GM12873 (cell line): ENCODE measurements around the gene LAMA4.

Experiments used
- CTCF ChIP-seq: IDR thresholded peaks from 2 replicates; pipeline ENCODE4 v1.5.1; 2012; ENCODE audit warnings: low read depth, mild to moderate bottlenecking, moderate library complexity, low read length, control low read depth; ENCODE audit not compliant: insufficient read depth; ENCODE audit errors: missing control alignments

The LAMA4 gene

DNA sequence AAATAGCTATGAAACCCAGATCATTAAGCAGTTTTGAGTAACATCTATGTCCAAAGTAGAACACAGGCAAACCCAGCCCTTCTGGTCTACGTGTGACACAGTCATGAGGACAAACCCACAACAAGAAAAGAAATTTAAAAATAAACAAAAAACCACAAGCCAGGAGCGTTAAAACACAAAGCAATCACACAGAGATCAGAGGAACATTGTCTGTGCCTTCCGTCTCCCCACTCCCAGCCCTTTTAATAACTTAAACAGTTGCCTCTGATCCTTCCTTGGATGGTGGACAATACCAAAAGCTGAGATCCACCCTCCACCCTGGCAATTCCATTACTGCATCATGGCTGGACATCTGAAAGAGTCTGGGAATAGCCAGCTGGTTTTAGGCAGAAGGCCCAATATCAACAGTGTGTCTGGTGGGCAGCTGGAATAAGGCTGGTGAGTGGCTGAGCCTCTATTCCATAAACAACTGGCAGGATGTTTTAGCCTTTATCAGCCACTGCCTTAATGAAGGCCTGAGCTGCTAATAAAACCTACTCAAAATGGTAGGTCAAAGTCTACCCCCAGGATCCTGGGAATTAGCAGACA is 15.7 kb upstream of the LAMA4 start:
- TF ChIP-seq CTCF = no peak

- TF ChIP-seq CTCF = no peak
Observed at GRCh38 chr6:112269114-112269513, 14.7 kb upstream of the LAMA4 start.

GRCh38 chr6:112268654-112269053 is 14.3 kb upstream of the LAMA4 start:
- no peak for TF ChIP-seq CTCF

GRCh38 chr6:112268019-112268418 is 13.7 kb upstream of the LAMA4 start:
- no peak for TF ChIP-seq CTCF

DNA sequence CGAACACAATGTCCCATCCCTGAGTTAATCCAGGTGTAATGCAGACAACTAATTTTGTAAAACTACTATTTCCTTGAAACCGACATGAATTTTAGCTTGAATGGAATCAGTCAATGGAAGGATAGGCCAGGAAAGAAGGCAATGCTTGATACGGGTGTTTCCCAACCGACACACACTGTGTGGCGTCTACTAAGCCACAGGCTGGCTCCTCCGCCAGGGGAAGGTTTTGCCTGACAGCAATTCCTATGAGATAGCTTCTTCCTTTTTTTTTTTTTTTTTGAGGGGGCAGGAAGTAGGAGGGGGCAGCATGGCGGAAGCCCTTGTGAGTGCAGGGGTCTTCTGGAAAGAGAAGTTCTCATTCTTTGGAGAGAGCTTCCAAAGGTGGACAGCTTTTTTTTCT is 12.0 kb upstream of the LAMA4 start:
- no peak for TF ChIP-seq CTCF

GRCh38 chr6:112259337-112259675 is 4.9 kb upstream of the LAMA4 start:
- no peak for TF ChIP-seq CTCF

DNA sequence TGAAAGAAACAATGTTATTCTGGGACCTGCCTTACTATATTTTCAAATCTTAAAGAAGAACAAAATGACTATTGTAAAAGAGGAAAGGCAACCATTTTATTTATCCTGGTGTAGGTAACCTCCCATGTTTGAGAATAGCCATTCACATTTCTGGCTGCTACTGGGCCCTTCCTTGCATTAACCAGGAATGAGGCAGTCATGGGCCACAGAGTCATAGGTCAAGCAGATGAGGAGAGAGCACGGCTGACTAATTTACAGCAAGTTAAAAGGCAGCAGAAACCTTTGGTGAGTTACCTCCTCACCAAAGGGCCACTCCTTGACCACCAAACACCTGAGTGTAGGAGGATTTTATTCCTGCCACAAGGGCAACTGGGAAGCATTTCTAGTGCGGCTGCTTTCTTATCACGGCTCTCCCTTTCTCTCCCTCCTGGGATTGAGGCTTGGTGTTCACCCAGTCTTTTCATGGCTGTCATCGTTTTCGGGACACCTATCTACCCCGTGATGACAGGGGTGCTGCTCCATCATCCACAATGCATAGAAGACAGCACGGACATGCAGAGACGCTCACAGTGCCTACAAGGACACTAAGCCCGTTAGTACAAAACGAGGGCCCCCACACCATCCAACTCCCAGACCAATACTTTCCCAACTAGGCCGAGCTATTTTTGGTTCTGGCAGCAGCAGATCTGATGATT is 4.4 kb upstream of the LAMA4 start:
- no peak for TF ChIP-seq CTCF
